ENCODE data around the gene RHOV.

GRCh38 chr15:40893733-40894680, 20.0 kb upstream of the RHOV start, which contains the start of gene VPS18:
- peak; percentile 48 for TF ChIP-seq CTCF (IDR thresholded peaks at IDR 0.05; ENCODE audit: insufficient read depth, low read depth, low read length)
- TF ChIP-seq EZH2 (IDR thresholded peaks at IDR 0.05; ENCODE audit: insufficient read depth, low read length), result no peak

All from astrocyte (in vitro differentiated cells and primary cell).